GM19351 (cell line): ENCODE results near the gene C9orf43.
A peak's percentile ranks its signal among the peaks of the same experiment; 100 is the strongest.
"Not testable (repeated sequence)": the region's sequence is repeated elsewhere in the genome, so short reads cannot be mapped to it uniquely, and the experiment has no call there.

Source experiments
- ATAC-seq: cut with Tn5 transposase; IDR thresholded peaks from one replicate; pipeline ENCODE4 v1.9.1; 2021; ENCODE audit warnings: mild to moderate bottlenecking, moderate library complexity; ENCODE audit not compliant: unreplicated experiment

Gene C9orf43

GRCh38 chr9:113409481-113409880 lies 1.1 kb upstream of the C9orf43 start:
- no peak for ATAC-seq

- no peak for ATAC-seq
Observed at GRCh38 chr9:113409883-113410206, 702 bp upstream of the C9orf43 start.

GRCh38 chr9:113416149-113416721 lies 5.7 kb downstream of the C9orf43 start:
- peak; percentile 100 for ATAC-seq

GRCh38 chr9:113417370-113417769 lies 6.8 kb downstream of the C9orf43 start:
- no peak for ATAC-seq

- ATAC-seq = no peak
Observed at GRCh38 chr9:113421726-113422125, 11.2 kb downstream of the C9orf43 start.

- no peak for ATAC-seq
Observed at GRCh38 chr9:113425072-113425471, 14.5 kb downstream of the C9orf43 start.

GRCh38 chr9:113426701-113427100 lies 16.2 kb downstream of the C9orf43 start:
- ATAC-seq = no peak

GRCh38 chr9:113427629-113428028 lies 17.1 kb downstream of the C9orf43 start:
- no peak for ATAC-seq

GRCh38 chr9:113428062-113428615 lies 17.6 kb downstream of the C9orf43 start:
- no peak for ATAC-seq

- no peak for ATAC-seq
Observed at GRCh38 chr9:113431191-113431590, 20.6 kb downstream of the C9orf43 start.

GRCh38 chr9:113436728-113437515 lies 26.4 kb downstream of the C9orf43 start:
- no peak for ATAC-seq

GRCh38 chr9:113437716-113438115 lies 27.2 kb downstream of the C9orf43 start:
- not testable (repeated sequence) for ATAC-seq

GRCh38 chr9:113444736-113445135 lies 34.2 kb downstream of the C9orf43 start:
- ATAC-seq = no peak

GRCh38 chr9:113446323-113446740 lies 35.8 kb downstream of the C9orf43 start:
- no peak for ATAC-seq

- ATAC-seq = no peak
Observed at GRCh38 chr9:113449376-113449775, 38.8 kb downstream of the C9orf43 start.

- ATAC-seq = no peak
Observed at GRCh38 chr9:113452113-113452605, 41.6 kb downstream of the C9orf43 start.

GRCh38 chr9:113454914-113455761 lies 44.6 kb downstream of the C9orf43 start:
- ATAC-seq = peak; percentile 51

GRCh38 chr9:113456235-113456634 lies 45.7 kb downstream of the C9orf43 start:
- no peak for ATAC-seq

GRCh38 chr9:113461285-113461684 lies 50.7 kb downstream of the C9orf43 start:
- ATAC-seq = no peak

GRCh38 chr9:113461943-113462342 lies 51.4 kb downstream of the C9orf43 start:
- no peak for ATAC-seq

- ATAC-seq = no peak
Observed at GRCh38 chr9:113462781-113463286, 52.3 kb downstream of the C9orf43 start.
